GM12872 (cell line): ENCODE data around the gene ZNF569.

Source experiments
- TF ChIP-seq, protein P1 (sequence below): IDR thresholded peaks from 3 replicates; pipeline ENCODE4 v1.5.1; 2011; ENCODE audit warnings: low read depth, mild to moderate bottlenecking, low read length, moderate library complexity; ENCODE audit not compliant: insufficient read depth

ZNF569 gene

DNA sequence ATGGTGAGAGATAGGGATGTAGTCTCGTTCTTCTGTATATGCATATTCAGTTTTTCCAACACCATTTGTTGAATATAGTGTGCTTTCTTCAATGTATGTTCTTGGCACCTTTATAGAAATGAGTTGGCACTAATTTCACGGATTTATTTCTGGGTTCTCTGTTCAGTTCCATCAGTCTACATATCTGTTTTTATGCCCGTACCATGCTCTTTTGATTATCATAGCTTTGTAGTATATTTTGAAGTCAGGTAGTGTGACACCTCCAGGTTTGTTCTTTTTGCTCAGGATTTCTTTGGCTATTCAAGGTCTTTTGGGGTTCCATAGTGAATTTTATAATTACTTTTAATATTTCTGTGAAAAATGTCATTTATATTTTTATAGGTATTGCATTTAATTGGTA is 25.0 kb upstream of the ZNF569 start:
- TF ChIP-seq, protein P1, sequence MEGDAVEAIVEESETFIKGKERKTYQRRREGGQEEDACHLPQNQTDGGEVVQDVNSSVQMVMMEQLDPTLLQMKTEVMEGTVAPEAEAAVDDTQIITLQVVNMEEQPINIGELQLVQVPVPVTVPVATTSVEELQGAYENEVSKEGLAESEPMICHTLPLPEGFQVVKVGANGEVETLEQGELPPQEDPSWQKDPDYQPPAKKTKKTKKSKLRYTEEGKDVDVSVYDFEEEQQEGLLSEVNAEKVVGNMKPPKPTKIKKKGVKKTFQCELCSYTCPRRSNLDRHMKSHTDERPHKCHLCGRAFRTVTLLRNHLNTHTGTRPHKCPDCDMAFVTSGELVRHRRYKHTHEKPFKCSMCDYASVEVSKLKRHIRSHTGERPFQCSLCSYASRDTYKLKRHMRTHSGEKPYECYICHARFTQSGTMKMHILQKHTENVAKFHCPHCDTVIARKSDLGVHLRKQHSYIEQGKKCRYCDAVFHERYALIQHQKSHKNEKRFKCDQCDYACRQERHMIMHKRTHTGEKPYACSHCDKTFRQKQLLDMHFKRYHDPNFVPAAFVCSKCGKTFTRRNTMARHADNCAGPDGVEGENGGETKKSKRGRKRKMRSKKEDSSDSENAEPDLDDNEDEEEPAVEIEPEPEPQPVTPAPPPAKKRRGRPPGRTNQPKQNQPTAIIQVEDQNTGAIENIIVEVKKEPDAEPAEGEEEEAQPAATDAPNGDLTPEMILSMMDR: no peak

DNA sequence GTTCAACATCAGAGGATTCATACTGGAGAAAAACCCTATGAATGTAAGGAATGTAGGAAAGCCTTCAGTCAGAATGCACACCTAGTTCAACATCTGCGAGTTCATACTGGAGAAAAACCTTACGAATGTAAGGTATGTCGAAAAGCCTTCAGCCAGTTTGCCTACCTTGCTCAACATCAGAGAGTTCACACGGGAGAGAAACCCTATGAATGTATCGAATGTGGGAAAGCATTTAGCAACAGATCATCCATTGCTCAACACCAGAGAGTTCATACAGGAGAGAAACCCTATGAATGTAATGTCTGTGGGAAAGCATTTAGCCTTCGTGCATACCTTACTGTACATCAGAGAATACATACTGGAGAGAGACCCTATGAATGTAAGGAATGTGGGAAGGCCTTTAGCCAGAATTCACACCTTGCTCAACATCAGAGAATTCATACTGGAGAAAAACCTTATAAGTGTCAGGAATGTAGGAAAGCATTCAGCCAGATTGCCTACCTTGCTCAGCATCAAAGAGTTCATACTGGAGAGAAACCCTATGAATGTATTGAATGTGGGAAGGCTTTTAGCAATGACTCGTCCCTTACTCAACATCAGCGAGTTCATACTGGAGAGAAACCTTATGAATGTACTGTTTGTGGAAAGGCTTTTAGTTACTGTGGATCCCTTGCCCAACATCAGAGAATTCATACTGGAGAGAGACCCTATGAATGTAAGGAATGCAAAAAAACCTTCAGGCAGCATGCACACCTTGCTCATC is 17.3 kb upstream of the ZNF569 start:
- TF ChIP-seq, protein P1: no peak

GRCh38 chr19:37472165-37472564 is 4.9 kb upstream of the ZNF569 start:
- TF ChIP-seq, protein P1: no peak

GRCh38 chr19:37470216-37470615 is 3.0 kb upstream of the ZNF569 start:
- TF ChIP-seq, protein P1: no peak

GRCh38 chr19:37468961-37469777 is 1.9 kb upstream of the ZNF569 start, which contains the start of gene ZNF570:
Gene ZNF570 (plus strand): TSS chr19:37469356. CDS start chr19:37470355, 999 bp downstream.
- TF ChIP-seq, protein P1: no peak

GRCh38 chr19:37467608-37468090 is 405 bp upstream of the ZNF569 start:
- TF ChIP-seq, protein P1: no peak

DNA sequence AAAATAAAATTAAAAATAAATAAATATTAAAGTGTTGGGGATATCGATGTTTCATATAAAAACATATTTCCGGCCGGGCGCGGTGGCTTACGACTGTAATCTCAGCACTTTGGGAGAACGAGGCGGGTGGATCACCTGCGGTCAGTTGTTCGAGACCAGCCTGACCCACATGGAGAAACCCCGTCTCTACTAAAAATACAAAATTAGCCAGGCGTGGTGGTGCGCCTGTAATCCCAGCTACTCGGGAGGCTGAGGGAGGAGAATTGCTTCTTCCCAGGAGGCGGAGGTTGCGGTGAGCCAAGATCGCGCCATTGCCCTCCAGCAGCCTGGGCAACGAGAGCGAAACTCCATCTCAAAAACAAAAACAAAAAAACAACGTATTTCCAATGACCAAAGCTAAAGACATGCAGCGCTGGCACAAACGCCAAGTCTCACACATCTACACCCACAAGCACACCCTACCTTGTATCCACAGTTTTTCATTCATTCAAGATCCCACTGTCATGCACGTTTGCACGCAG is 907 bp downstream of the ZNF569 start:
- TF ChIP-seq, protein P1: no peak
